Measurements from ENCODE around the gene CLCF1. TPM values are rescaled to one million over a fixed set of nuclear protein-coding genes. Genes with fewer than 3 reads are reported as not detected.
"Not testable (repeated sequence)": the region's sequence is repeated elsewhere in the genome, so short reads cannot be mapped to it uniquely, and the experiment has no call there.

The CLCF1 gene
- total RNA-seq, 2 experiments from 2014 or later: 0.39 to 0.45 TPM

DNA sequence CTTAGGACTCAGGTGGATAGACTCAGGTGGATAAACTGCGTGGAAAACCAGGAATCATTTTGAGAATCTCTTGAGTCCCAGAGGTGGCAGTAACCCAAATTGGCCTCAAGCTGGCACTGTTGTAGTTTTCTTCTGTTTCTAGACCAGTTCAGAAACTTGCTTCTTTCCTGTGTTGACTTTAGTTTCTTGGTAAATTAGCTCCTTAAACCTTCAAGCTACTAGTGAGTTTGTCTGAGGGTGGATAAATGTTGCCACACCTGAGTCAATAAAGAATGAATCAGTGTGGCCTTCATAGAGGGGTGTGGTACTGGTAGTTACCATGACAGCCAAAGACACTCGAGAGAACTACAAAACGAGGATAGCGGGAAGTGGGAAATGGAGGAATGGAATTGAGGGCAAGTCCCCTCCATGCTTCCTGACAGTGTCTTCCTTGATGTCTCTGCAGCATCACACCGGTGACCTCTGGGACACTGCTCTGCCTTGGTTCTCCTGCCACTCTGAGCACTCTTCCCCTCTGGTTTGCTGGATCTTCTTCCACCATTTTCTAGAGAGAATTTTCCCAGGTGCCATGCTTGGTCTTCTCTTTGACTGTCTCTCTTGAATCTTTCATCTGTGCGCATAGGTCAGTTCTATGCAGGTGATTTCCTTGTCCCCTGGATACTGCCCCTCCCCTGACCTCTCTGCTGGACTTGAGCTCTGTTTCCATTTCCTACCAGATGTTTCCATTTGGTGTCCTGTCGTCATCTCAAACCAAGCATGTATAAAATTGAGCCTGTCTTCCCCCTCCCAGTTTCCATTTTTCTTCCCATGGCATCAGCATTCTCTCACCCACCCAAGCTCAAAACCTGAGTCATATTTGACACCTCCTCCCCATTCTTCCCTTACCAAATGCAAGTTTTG, 27.2 kb downstream of the CLCF1 start:
- intact Hi-C loops (cut with micrococcal nuclease): no loop called here
- ChIA-PET CTCF (interaction anchor here (0.7 to 4.7 kb wide), 23 partner anchors 10 to 226 kb away, joined by 3 to 92 read pairs (median 6); partner anchors contain the start of genes AIP, ANKRD13D, CLCF1 and RAD9A), POLR2A (interaction anchor here (1.2 to 3.7 kb wide), 4 partner anchors 26 to 112 kb away, joined by 3 to 12 read pairs (median 4); partner anchors contain the start of gene PTPRCAP)
- Mint-ChIP-seq H3K4me1 (ENCODE audit: low read depth) (peaks cover 47% of the 10 kb centered on the region), H3K27me3 (no peaks in the 10 kb centered on the region), H3K9me3 (no peaks in the 10 kb centered on the region), H3K27ac (peak overlapping the region; percentile 83), H3K4me3 (no peak overlapping the region), H3K36me3 (no peaks in the 10 kb centered on the region)
- peak; percentile 49 for DNase-seq

DNA sequence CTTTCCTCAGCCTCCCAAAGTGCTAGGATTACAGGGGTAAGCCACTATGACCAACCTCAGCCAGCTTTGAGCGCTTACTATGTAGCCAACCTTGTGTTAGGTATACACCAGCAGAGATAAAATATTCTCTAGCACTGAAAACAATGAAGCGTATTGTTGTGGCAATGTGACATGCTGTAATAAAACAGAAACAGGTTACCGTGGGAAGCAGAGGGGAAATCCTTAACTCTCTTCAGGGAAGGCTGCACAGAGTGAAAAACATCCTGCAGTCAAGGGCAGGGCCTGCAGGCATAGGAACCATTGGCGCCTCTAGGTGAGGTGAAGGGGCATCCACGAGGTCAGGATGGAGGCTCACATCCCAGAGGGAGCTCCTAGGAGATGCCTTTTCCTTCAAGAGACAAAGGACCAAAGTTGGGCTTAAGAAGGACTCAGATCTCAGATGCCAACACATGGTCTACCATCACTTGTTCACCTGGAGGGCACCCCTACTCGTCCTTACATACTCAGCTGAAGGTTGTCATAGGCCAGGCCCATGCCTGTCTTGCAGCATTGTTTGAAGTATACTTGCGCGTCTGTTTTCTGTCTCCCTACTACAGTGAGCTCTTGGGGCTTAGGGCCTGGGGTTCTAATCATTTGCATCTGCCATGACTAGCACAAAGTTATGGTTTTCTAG, 28.0 kb downstream of the CLCF1 start:
- ChIA-PET CTCF (interaction anchor here (0.7 to 4.7 kb wide), 22 partner anchors 9 to 227 kb away, joined by 3 to 92 read pairs (median 6); partner anchors contain the start of genes AIP, ANKRD13D, CLCF1 and RAD9A), POLR2A (interaction anchor here (1.2 to 3.7 kb wide), 4 partner anchors 27 to 112 kb away, joined by 3 to 12 read pairs (median 4); partner anchors contain the start of gene PTPRCAP)
- Mint-ChIP-seq H3K27me3 (no peaks in the 10 kb centered on the region), H3K4me3 (no peak overlapping the region), H3K36me3 (no peaks in the 10 kb centered on the region), H3K27ac (peak overlapping the region; percentile 83), H3K9me3 (no peaks in the 10 kb centered on the region), H3K4me1 (ENCODE audit: low read depth) (peaks cover 43% of the 10 kb centered on the region)
- DNase-seq: no peak
- intact Hi-C loops (cut with micrococcal nuclease): no loop called here

DNA sequence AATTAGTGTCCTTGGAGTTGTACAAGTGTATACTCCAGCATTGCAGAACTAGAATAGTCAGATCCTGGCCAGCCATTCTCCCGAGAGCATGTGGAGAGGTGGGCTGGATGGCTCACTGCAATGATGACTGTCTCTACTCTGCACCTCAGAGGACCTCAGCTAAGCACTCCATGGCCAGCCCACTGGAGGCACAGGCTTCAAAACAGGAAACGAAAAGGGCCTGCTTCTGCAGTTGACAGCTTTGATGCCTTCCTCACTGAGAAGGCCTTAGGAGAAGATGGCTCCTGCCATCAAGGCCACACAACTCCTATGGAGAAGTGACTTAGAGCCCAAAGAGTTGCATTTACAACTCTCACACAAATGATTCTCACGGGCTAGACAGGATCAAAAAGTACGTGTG, 29.1 kb downstream of the CLCF1 start:
- H3K4me3 Mint-ChIP-seq: no peak overlapping the region
- peak; percentile 60 for DNase-seq
- H3K9me3 Mint-ChIP-seq: no peaks in the 10 kb centered on the region
- peak overlapping the region; percentile 81 for H3K27ac Mint-ChIP-seq
- POLR2A ChIA-PET: interaction anchor here (3.7 kb wide), 1 partner anchor 104 kb away, joined by 12 read pairs; no protein-coding TSS in a partner anchor
- H3K4me1 Mint-ChIP-seq (ENCODE audit: low read depth): peaks cover 43% of the 10 kb centered on the region
- intact Hi-C loops (cut with micrococcal nuclease): no loop called here
- CTCF ChIA-PET: interaction anchor here (0.9 to 4.7 kb wide), 5 partner anchors 12 to 73 kb away, joined by 5 to 92 read pairs (median 32); no protein-coding TSS in a partner anchor
- no peaks in the 10 kb centered on the region for H3K36me3 Mint-ChIP-seq
- no peaks in the 10 kb centered on the region for H3K27me3 Mint-ChIP-seq

DNA sequence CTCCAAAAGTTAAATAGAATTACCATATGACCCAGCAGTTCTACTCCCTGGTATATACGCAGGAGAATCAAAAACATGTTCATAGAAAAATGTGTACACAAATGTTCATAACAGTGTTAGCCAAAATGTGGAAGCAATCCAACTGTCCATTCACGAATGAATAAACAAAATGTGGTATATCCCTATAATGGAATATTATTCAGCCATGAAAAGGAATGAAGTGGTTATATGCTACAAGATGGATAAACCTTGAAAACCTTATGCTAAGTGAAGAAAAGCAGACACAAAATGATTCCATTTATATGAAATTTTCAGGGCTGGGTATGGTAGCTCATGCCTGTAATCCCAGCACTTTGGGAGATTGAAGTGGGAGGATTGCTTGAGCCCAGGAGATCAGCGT, 36.1 kb downstream of the CLCF1 start:
- Mint-ChIP-seq H3K27ac (no peak overlapping the region), H3K4me1 (ENCODE audit: low read depth) (no peaks in the 10 kb centered on the region), H3K4me3 (no peak overlapping the region), H3K27me3 (no peaks in the 10 kb centered on the region), H3K36me3 (peaks cover 1% of the 10 kb centered on the region), H3K9me3 (no peaks in the 10 kb centered on the region)
- no peak for DNase-seq
- ChIA-PET POLR2A (interaction anchor here (0.5 kb wide), 1 partner anchor 347 kb away, joined by 3 read pairs; no protein-coding TSS in a partner anchor), CTCF (interaction anchor here (1.0 to 4.9 kb wide), 3 partner anchors 9 to 136 kb away, joined by 3 to 24 read pairs (median 3); no protein-coding TSS in a partner anchor)
- intact Hi-C loops (cut with micrococcal nuclease): no loop called here

DNA sequence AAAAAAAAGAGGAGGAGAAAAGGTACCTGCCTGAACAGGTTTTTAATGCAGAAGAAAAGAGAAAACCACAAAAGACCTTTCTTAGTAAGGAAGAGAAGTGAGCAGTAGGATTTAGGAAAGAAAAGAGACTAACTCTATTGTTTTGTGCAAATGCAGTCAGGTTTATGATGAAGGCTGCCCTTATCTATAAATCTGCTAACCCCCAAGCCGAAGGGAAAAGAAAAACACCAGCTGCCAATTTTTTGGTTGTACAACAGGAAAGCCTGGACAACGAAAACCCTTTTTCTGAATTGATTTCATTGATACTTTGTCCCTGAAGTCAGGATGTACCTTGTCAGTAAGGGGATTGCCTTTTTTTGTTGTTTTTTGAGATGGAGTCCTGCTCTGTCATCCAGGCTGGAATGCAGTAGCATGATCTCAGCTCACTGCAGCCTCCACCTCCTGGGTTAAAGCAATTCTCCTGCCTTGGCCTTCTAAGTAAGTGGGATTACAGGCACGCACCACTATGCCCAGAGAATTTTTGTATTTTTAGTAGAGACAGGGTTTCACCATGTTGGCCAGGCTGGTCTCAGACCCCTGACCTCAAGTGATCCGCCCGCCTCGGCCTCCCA, 41.2 kb downstream of the CLCF1 start:
- no peak overlapping the region for H3K27ac Mint-ChIP-seq
- CTCF ChIA-PET: interaction anchor here (3.1 kb wide), 1 partner anchor 19 kb away, joined by 10 read pairs; no protein-coding TSS in a partner anchor
- intact Hi-C loops (cut with micrococcal nuclease): no loop called here
- no peak for DNase-seq
- peaks cover 1% of the 10 kb centered on the region for H3K36me3 Mint-ChIP-seq
- no peak overlapping the region for H3K4me3 Mint-ChIP-seq
- no peaks in the 10 kb centered on the region for H3K9me3 Mint-ChIP-seq
- POLR2A ChIA-PET: no interaction called here
- H3K4me1 Mint-ChIP-seq (ENCODE audit: low read depth): no peaks in the 10 kb centered on the region
- no peaks in the 10 kb centered on the region for H3K27me3 Mint-ChIP-seq

DNA sequence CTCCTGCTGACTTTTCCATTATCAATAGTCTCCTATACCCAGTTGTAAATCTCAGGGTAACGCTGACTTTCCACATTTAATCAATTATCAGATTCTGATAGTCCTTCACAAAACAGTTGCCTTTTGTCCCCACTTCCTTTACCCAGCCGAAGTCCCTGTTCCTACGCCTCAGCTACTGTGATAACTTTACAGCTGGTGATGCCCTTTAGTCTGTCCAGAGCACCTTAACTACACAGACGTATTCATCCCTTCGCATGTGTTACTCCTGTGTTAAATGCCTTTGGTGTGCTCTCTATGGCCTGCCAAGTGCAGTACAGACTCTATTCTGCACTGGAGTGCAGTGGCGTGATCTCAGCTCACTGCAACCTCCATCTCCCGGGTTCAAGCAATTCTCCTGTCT, 49.9 kb downstream of the CLCF1 start:
- Mint-ChIP-seq H3K9me3 (no peaks in the 10 kb centered on the region), H3K4me3 (no peak overlapping the region), H3K27ac (no peak overlapping the region), H3K27me3 (no peaks in the 10 kb centered on the region), H3K36me3 (no peaks in the 10 kb centered on the region), H3K4me1 (ENCODE audit: low read depth) (peaks cover 5% of the 10 kb centered on the region)
- intact Hi-C loops (cut with micrococcal nuclease): no loop called here
- CTCF ChIA-PET: interaction anchor here (0.7 to 10.2 kb wide), 5 partner anchors 22 to 66 kb away, joined by 3 to 150 read pairs (median 5); no protein-coding TSS in a partner anchor
- POLR2A ChIA-PET: no interaction called here
- DNase-seq: no peak

DNA sequence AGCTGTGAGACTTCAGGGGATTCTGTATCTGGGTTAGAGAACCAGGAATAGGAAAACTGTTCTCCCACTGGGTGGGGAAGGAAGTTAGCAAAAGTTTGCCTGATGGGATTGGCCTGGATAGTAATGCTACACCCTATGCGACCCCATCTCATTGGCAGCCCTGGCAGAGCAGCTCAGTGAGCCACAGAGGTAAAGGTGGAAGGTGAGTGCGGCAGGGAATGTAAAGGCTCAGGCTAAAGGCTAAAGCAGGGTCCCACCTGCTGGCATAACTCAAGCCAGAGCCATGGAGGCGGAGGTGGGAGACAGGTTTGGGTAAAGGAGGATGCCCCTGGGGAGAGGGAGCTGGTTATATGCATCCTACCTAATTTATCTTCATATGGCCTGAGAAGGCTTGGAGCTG, 51.3 kb downstream of the CLCF1 start:
- Mint-ChIP-seq H3K4me3 (no peak overlapping the region), H3K4me1 (ENCODE audit: low read depth) (peaks cover 9% of the 10 kb centered on the region), H3K27me3 (no peaks in the 10 kb centered on the region), H3K36me3 (peaks cover 3% of the 10 kb centered on the region), H3K9me3 (no peaks in the 10 kb centered on the region), H3K27ac (no peak overlapping the region)
- intact Hi-C loops (cut with micrococcal nuclease): no loop called here
- no peak for DNase-seq
- ChIA-PET CTCF (interaction anchor here (0.6 to 10.2 kb wide), 4 partner anchors 24 to 109 kb away, joined by 3 to 150 read pairs (median 16); no protein-coding TSS in a partner anchor), POLR2A (interaction anchor here (0.6 kb wide), 1 partner anchor 207 kb away, joined by 3 read pairs; no protein-coding TSS in a partner anchor)

DNA sequence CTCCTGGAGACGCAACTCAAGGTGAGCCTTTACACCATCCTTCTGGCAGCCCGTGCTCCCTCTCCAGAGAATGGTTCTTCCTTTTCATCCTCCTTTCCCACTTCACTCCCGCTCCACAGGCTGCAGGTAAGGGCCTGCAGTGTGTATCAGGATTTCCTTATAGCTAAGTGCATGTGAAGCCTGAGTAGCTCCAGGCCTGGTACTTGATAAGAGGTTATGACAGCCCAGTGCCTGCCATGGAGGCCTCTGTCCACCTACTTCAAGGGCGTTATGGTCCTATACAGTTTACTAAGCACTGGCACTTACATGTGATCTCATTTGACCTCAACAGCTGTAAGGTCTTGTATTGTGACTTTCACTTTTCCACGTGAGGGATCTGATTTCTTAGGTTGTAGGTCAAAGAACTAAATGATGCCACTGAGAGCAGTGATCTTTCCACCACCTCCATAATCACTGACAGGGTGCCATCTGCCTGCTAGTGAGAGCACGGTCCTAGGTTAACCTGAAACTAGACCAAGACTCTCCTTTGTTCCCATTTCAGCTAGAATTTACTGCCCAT, 52.0 kb downstream of the CLCF1 start:
- Mint-ChIP-seq H3K4me3 (no peak overlapping the region), H3K9me3 (no peaks in the 10 kb centered on the region), H3K36me3 (peaks cover 3% of the 10 kb centered on the region), H3K4me1 (ENCODE audit: low read depth) (peaks cover 9% of the 10 kb centered on the region), H3K27ac (no peak overlapping the region), H3K27me3 (no peaks in the 10 kb centered on the region)
- ChIA-PET CTCF (interaction anchor here (0.7 to 10.2 kb wide), 5 partner anchors 25 to 61 kb away, joined by 3 to 150 read pairs (median 12); no protein-coding TSS in a partner anchor), POLR2A (no interaction called here)
- no peak for DNase-seq
- intact Hi-C loops (cut with micrococcal nuclease): no loop called here

DNA sequence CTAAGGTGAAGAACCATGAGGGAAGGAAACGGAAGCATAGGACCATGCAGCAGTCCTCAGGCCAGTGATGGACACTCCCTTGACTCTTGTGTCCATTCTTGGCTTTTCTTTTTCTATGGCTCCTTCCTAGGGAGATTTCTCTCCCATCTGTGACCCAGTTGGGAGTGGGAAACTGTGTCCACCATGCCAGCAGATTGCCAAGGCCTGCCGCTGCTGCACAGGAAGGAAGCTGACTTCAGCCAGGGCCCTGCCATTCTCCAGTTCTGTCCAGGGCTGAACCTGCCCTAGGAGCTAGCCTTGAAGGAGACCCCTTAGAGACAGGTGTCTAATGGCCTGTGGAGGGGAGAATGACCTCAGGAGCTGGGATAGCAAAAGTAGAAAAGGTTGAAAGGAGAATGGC, 52.7 kb downstream of the CLCF1 start:
- no peak for DNase-seq
- no peak overlapping the region for H3K4me3 Mint-ChIP-seq
- peaks cover 3% of the 10 kb centered on the region for H3K36me3 Mint-ChIP-seq
- intact Hi-C loops (cut with micrococcal nuclease): no loop called here
- no peak overlapping the region for H3K27ac Mint-ChIP-seq
- H3K4me1 Mint-ChIP-seq (ENCODE audit: low read depth): peaks cover 9% of the 10 kb centered on the region
- no peaks in the 10 kb centered on the region for H3K9me3 Mint-ChIP-seq
- H3K27me3 Mint-ChIP-seq: no peaks in the 10 kb centered on the region
- CTCF ChIA-PET: interaction anchor here (0.7 to 10.2 kb wide), 5 partner anchors 25 to 62 kb away, joined by 3 to 150 read pairs (median 12); no protein-coding TSS in a partner anchor
- POLR2A ChIA-PET: interaction anchor here (0.6 kb wide), 1 partner anchor 55 kb away, joined by 3 read pairs; no protein-coding TSS in a partner anchor

DNA sequence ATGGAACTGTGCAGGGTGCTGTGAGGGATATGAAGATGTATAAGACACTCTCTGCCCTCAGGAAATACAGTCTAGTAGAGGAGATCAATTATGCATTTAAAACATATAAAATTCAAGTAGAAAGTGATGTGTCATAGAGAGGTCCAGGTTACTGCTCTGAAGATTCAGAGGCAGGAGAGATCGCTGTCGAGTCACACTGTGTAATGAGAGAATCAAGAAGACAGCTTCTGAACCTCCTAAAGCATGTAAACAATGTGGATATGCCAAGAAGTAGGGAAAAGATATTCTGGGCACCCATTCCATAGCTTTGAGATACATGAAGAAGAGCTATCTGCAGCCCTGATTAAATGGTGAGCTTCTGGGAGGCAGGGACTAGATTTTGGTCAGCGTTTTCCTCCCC, 53.4 kb downstream of the CLCF1 start:
- Mint-ChIP-seq H3K27ac (no peak overlapping the region), H3K4me1 (ENCODE audit: low read depth) (peaks cover 11% of the 10 kb centered on the region), H3K9me3 (no peaks in the 10 kb centered on the region), H3K4me3 (no peak overlapping the region), H3K27me3 (no peaks in the 10 kb centered on the region), H3K36me3 (peaks cover 3% of the 10 kb centered on the region)
- POLR2A ChIA-PET: interaction anchor here (0.6 kb wide), 1 partner anchor 55 kb away, joined by 3 read pairs; no protein-coding TSS in a partner anchor
- CTCF ChIA-PET: interaction anchor here (1.4 to 10.2 kb wide), 6 partner anchors 26 to 62 kb away, joined by 6 to 150 read pairs (median 26); partner anchors contain the start of gene GRK2
- no peak for DNase-seq
- intact Hi-C loops (cut with micrococcal nuclease): no loop called here

DNA sequence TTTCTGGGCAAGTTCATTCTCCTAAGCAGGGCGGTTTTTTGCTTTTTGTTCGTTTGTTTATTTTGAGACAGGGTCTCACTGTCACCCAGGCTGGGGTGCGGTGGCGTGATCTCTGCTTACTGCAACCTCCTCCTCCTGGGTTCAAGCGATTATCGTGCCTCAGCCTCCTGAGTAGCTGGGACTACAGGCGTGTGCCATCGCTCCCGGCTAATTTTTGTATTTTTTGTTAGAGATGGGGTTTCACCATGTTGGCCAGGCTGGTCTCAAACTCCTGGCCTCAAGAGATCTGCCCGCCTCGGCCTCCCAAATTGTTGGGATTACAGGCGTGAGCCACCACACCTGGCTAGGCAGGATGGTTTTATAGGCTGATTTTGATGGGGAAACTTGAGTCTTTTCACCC, 54.5 kb downstream of the CLCF1 start:
- Mint-ChIP-seq H3K4me3 (peak overlapping the region; percentile 96), H3K4me1 (ENCODE audit: low read depth) (peaks cover 13% of the 10 kb centered on the region)
- DNase-seq, H3K9me3 Mint-ChIP-seq, H3K27ac Mint-ChIP-seq, H3K36me3 Mint-ChIP-seq, H3K27me3 Mint-ChIP-seq: not testable (repeated sequence)
- POLR2A ChIA-PET: interaction anchor here (0.6 to 2.1 kb wide), 3 partner anchors 45 to 476 kb away, joined by 4 to 13 read pairs (median 6); no protein-coding TSS in a partner anchor
- intact Hi-C loops (cut with micrococcal nuclease): loop anchor here (10.0 kb wide), 1 partner anchor 234 kb away; no protein-coding TSS in a partner anchor
- CTCF ChIA-PET: interaction anchor here (0.6 to 10.2 kb wide), 10 partner anchors 21 to 356 kb away, joined by 3 to 150 read pairs (median 14); partner anchors contain the start of genes GRK2 and POLD4

Data from activated CD4-positive, alpha-beta memory T cell treated with anti-CD3 and anti-CD28 coated beads for 36 hours (primary cell).